NT2/D1 (cell line): ENCODE results near the gene DIAPH2.

Experiments
- SUZ12 ChIP-seq: IDR thresholded peaks from 2 replicates; pipeline ENCODE4 v1.6.1; 2011; ENCODE audit not compliant: insufficient read length, insufficient read depth; ENCODE audit errors: extremely low read depth
- ZNF274 ChIP-seq: IDR thresholded peaks from 2 replicates; pipeline ENCODE4 v1.6.1; 2011; ENCODE audit warnings: mild to moderate bottlenecking, low read depth, low read length

- TF ChIP-seq SUZ12, result no peak
- no peak for TF ChIP-seq ZNF274
Measured at GRCh38 chrX:97369947-97370346, 685.3 kb downstream of the DIAPH2 start.
